GM21390 (cell line): ENCODE measurements around the gene SLC27A5.
"Not testable (repeated sequence)": the region's sequence is repeated elsewhere in the genome, so short reads cannot be mapped to it uniquely, and the experiment has no call there.

ENCODE experiments used
- ATAC-seq: cut with Tn5 transposase; IDR thresholded peaks from one replicate; pipeline ENCODE4 v1.9.1; 2021; ENCODE audit not compliant: unreplicated experiment

The SLC27A5 gene

DNA sequence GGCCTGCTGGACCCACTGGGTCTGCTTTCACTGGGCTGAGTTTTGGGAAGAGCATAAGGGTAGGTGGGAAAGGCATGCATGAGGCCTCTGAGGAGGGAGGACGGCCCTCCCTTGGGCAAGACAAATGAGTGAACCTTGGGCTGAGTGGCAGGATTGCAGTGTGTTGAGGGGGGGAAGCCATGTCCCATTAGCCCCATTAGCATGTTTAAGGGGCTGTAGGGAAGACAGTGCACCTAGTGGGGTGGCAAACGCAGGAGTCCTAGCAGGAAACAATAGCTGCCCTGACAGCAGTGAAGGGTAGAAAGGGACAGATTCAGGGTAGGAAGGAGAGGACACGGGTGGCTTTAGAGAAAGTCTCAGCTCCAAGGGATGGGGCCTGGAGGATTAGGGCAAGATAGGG is 10.9 kb upstream of the SLC27A5 start:
- no peak for ATAC-seq

DNA sequence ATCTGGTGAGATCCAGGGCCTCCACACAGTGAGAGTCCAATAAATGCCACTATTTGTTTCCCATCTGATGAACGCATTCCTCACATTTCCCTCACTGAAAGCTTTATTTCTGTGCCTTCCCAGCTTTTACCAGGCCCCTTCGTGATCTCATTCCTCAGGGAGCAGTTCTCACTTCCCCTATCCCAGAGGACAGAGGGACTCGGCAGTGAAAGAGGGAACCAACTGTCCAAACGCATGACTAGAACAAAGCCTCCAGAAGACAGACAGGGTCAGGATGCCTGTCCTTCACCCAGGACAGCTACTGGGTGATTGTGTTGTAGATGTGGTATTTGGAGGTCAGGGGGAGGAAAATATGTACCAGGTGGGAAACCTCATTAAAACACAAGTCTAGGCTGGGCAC is 9.9 kb upstream of the SLC27A5 start:
- no peak for ATAC-seq

DNA sequence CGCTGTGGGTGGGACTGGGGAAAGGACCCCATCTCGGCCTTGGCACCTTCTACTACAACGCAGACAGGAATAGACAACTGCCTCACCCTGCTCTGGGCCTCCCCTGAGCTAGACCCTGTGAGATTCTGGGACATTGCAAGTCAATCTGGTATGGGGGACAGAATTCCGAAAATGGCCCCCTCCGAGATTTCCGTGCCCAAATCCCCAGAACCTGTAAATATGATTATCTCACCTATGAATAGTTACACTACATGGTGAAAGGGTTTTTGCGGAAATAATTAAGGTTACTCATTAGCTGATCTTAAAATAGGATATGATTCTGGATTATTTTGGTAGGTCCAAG is 8.4 kb upstream of the SLC27A5 start:
- ATAC-seq: no peak

- ATAC-seq: peak; percentile 68
Measured at GRCh38 chr19:58519355-58520256, 7.8 kb upstream of the SLC27A5 start, which contains the start of gene ZBTB45. Gene ZBTB45, minus strand, starts transcription at chr19:58519810. Its CDS starts 2,137 bp downstream, at chr19:58517673.

DNA sequence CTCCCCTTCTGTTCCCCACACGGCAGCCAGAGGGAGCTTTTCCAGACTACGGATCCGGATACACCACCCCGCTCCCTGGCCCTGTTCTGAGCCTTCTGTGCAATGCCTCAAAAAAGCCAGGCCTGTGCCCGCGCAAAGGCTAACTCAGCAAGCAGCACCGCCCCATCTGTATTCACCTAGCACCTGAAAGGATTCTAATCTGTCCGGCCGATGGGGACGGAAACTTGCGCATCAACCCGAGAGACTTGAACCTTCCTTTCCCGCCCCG is 7.2 kb upstream of the SLC27A5 start:
- peak; percentile 14 for ATAC-seq

GRCh38 chr19:58518256-58519086 is 6.7 kb upstream of the SLC27A5 start:
- ATAC-seq: no peak

DNA sequence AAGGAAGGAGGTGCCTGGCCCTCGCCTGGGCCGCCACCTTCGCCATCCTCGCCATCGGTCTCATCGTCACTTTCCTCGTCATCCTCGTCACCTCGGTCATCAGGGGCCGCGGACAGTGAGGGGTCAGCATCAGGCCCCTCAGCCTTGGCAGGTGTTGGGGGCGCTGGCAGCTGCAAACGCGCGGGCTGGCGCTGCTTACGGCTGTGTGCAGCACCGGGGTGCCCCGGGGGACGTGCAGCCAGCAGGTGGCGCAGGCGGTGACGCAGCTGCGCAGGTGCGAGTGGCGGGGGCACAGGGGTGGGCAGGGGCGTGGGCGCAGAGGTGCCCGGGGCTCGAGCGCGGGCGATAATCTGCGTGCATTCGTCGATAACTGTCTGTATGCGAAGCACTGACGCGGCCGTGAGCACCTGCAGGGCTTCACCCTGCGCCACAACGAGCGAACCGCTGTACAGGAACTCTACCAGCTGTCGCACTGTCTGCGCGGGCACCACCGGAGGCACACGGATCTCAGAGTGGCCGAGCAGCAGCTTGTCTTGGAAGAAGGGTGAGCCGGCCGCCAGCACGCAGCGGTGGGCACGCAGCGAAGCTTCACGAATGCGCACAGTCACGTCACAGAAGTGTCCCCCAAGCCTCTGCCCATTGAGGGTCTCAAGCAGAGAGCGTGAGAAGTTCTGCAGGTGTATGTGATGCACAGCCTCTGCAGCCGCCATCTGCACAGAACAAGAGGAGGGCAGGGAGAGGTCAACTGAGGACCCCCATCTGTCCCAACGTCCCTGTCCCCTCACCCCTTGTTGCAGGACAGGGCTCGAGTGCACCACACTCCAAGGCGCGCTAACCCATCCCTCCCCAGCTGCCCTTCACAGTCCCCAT is 5.4 kb upstream of the SLC27A5 start:
- ATAC-seq: no peak

GRCh38 chr19:58516246-58516836 is 4.5 kb upstream of the SLC27A5 start:
- ATAC-seq: no peak

DNA sequence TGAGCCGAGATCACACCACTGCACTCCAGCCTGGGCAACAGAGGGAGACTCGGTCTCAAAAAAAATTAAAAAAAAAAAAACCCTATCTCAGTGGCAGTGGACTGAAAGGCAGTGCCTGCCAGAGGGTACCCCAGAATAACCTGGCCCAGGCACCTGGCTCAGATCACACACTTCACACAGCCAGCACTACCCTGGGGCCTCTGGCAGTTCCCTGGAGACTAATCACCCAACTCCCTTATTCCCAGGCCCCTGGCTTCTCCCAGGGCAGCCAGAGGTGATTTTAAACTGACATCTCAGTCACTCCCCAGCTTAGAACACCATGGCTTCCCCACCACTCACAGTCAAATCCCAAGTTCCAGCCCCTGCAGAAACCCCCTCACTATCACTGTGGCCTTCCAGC is 3.5 kb upstream of the SLC27A5 start:
- no peak for ATAC-seq

DNA sequence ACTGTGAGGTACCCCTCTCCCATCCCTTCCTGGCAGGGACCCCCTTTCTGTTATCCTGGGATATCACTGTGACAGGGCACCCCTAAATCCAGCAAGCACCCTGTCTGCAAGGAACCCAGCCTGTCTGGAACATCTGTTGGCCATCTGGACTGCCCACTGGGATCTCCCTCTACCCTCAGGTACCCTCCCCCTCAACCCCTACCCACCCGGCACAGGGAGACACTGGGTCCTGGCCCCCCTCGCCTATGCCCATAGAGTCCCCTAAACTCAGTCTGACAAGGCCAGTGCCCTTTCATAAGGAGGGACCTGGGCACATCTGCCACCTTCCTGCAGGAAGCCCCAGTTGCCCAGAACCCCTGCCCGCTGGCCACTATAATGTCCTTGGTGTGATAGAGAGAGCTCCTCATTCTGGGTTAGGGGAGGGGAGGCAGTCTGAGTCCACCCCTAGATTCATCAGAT is 2.8 kb upstream of the SLC27A5 start:
- no peak for ATAC-seq

- ATAC-seq: peak; percentile 68
Measured at GRCh38 chr19:58513694-58514563, 2.1 kb upstream of the SLC27A5 start.

DNA sequence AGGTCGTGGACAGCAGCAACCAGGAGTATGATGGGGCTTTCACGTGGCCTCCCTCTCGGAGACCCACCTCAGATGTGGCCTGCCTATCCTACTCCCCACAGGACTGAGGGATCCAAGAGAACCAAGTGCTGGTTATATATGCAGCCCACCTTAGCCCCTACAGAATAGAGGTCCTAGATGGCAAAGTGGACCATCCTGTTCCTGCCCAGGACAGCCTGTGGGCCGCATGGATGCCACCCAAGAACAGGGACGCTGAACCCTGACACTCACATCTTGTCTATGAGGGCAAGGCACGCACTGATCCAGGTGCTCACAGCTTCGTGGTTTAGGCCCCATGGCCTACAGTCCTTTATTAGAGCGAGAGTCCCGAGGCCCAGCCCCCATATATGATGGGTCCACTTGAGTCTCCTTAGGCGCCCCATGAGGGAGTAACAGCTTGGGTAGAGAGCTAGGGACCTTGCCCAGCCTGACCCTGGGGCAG is 1.5 kb upstream of the SLC27A5 start:
- no peak for ATAC-seq

DNA sequence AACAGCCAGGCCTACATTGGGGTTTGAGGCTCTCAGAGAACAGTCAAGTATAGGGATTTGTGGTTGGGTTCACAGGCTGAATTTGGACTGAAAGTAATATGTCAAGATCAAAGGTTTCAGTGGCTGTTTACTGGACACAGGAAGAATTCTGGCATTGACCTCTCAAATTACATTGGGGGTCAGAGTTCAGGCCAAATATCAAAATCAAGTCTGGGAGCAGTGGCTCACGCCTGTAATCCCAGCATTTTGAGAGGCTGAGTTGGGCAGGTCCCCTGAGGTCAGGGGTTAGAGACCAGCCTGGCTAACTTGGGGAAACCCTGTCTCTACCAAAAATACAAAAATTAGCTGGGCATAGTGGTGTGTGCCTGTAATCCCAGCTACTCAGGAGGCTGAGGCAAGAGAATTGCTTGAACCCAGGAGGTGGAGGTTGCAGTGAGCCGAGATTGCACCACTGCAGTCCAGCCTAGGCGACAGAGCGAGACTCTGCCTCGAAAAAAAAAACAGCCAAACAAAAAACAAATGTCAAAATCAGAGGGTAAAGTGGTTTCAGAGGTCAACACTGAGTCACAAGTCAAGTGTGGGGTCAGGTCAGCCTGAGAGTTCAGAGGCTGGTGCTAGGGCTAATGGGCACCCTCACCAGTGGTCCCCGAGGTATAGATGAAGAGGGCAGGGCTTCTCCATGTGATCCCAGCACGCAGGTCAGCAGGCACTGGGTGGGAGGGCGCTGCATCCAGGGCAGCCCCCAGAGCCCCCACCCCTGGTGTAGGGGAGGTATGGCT is 1.5 kb downstream of the SLC27A5 start:
- ATAC-seq: no peak

GRCh38 chr19:58509731-58510083 is 2.1 kb downstream of the SLC27A5 start:
- no peak for ATAC-seq

DNA sequence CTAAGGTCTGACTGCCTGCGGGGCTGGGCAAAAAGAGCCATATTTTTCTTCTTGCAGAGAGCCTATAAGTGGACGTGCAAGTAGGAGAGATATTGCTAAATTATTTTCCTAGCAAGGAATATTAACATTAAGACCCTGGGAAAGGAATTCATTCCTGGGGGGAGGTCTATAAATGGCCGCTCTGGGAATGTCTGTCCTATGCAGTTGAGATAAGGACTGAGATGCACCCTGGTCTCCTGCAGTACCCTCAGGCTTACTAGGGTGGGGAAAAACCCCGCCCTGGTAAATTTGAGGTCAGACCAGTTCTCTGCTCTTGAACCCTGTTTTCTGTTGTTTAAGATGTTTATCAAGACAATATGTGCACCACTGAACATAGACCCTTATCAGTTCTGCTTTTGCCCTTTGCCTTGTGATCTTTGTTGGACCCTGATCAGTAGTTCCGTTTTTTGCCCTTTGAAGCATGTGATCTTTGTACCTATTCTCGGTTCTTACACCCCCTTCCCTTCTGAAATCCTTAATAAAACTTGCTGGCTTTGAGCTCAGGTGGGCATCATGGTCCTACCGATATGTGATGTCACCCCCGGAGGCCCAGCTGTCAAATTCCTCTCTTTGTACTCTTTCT is 4.1 kb downstream of the SLC27A5 start:
- not testable (repeated sequence) for ATAC-seq

DNA sequence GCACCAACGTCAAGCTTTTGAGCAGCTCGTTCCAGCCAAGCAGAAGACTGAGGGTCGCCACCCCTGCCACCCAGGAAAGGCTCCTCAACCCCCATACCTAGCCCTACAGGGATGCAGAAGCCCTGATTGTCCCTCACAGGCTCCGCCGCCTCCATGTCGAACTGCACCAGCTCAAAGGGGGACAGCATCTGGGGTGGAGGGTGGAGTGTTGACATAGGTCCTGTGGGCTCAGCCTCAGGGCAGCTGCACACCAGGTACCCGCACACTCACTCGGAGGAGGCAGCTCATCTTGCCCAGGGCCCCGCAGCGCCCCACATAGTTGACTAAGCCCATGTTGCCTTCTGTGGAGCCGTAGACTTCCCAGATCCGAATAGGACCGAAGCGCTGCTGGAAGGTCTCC is 11.6 kb downstream of the SLC27A5 start:
- no peak for ATAC-seq

DNA sequence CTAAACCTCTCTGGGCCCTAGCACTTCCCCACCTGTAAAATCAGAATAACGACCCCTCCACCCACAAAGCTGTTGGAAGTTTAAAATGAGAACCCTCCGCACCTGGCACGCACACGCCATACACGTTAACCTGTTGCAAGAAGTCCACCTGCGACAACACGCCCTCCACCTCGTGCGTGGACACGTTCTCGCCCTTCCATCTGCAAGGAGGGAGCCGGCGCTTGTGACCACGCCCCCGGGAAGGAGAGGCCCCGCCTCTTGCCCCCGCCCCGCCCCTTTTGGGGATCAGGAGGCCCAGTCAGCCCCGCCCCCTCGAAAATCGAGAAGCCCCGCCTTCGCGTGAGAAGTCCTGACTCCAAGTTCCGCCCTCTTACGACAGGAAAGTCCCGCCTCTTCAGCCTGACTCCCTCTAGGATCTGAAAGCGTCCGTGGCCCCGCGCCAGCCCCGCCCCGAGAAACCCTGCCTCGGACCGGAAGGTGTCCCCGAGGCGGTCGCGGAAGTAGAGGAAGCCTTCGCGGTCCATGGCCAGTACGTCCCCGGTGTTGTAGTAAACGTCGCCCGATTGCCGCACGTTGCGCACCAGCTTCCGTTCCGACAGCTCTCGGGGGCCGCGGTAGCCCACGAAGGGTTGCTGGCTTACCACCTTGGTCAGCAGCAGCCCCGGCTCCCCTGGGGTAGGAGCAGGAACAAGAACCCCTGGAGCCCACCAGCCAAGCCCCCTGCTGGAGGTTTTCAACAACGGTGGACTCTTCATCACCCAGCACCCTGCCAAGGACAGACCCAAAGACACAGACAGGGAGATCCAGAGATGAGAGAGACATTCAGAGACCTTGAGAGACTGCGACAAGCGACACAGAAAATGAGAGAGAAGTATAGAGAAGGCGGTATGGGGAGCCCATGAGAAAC is 12.5 kb downstream of the SLC27A5 start:
- peak; percentile 78 for ATAC-seq
